ENCODE results near the gene TXNDC11. TPM values are rescaled to one million over a fixed set of nuclear protein-coding genes. Genes with fewer than 3 reads are reported as not detected.

TXNDC11 gene
- total and polyA plus RNA-seq, 9 of the 15 experiments (the other 6 are each of a cell fraction or from before 2014, with no cell fraction given), result 0.66 to 32.6 (median 26.2) TPM

DNA sequence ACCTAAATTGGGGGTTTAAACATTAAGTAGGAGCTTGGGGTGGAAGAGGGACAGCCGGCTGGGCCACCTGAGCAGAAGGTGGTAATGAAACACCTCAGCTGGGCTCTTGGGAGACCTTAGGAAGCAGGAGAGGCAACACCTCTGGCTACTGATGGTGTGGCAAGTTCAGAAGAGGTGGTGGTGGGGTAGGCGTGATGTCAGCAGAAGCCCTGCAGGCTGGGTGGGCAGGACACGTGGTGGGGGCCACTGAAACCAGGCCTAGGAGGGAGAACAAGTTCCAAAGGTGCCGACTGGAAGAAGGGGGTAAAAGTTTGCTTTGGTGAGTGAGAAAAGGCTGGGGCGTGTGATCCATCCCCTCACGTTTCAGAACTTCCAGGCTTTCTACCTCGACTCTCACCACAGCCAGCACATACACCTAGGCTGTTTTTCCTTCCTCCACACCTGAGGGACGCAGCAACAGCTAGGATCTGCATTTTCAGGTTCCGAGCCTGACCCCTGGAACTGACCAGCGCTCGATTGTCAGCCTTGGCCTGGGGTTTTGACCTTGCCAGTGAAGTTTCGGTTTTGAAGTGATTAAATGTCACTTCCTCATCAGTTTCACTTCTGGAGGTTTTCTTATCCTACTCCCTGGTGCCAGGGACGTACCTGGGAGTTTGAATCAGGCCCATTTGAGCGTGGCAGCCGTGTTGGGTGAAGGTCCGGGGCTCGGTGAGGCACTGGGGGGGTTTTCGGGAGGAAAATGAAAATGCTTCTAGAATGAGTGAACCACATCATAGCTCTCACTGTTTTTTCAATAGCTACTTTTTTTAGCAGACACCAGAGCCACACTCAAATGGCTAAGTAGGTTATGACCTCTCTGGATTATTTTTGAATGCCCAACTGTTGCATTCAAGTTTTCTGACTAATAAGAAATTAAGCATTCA, 64.4 kb downstream of the TXNDC11 start:
- no peaks in the 10 kb centered on the region for H3K27me3 ChIP-seq (ENCODE audit: control insufficient read depth in 2 of 2, insufficient read depth in 2 of 2, low read length in 2 of 2)
- H3K79me2 ChIP-seq (ENCODE audit: control insufficient read depth, insufficient read depth, low read length), result no peaks in the 10 kb centered on the region
- no TSS peak for BruUV-seq (replicated peaks)
- H3K4me3 ChIP-seq, result no peak overlapping the region
- no peak for FAIRE-seq
- no peak for DNase-seq (ENCODE audit: extremely low read depth in 1 of 4, low spot score in 3 of 4)
- WGBS (ENCODE audit: insufficient coverage, low coverage, missing lambda C conversion rate), result 81% methylated on average over 17 of the region's 18 CpGs
- H4K20me1 ChIP-seq (replicated peaks; ENCODE audit: control insufficient read depth, insufficient read depth, low read length), result peaks cover 9% of the 10 kb centered on the region
- ATAC-seq, result no peak
- H3K9me1 ChIP-seq (ENCODE audit: control insufficient read depth, insufficient read depth, low read length), result no peaks in the 10 kb centered on the region
- in situ Hi-C loops (cut with MboI) (no loop called here), intact Hi-C loops (cut with micrococcal nuclease) (loop anchor here (10.0 kb wide), 1 partner anchor 137 kb away; no protein-coding TSS in a partner anchor)
- H3K4me2 ChIP-seq (ENCODE audit: insufficient read depth, low read length), result no peak overlapping the region
- ChIA-PET POLR2A (interaction anchor here (0.6 to 2.6 kb wide), 7 partner anchors 9 to 231 kb away, joined by 3 to 9 read pairs (median 4); partner anchors contain the start of gene SNN), CTCF (ENCODE audit: low intra/inter-chr PET ratio) (no interaction called here)
- H3K4me1 ChIP-seq (replicated peaks in 1 of 2; ENCODE audit: control insufficient read depth in 2 of 2, insufficient read depth in 2 of 2, low read length in 2 of 2), result peaks cover 9 to 24% of the 10 kb centered on the region in 2 experiments; a peak in 3 of 5 replicates
- H3K9ac ChIP-seq (ENCODE audit: insufficient read depth in 1 of 2, low read depth in 2 of 2, low read length in 2 of 2), result no peak overlapping the region
- no peak overlapping the region for H2AFZ ChIP-seq (ENCODE audit: low read depth, low read length)
- no peak for TF ChIP-seq ZNF239 (CRISPR knock-in tag; IDR thresholded peaks at IDR 0.05)
- TF ChIP-seq RHOXF2B (CRISPR knock-in tag; conservative IDR thresholded peaks at IDR 0.05), result no peak
- 0 out of 2 replicates have a peak, but pooled peaks have one; percentile 15 for TF ChIP-seq SPI1 (IDR thresholded peaks at IDR 0.05; ENCODE audit: borderline replicate concordance, low read depth, low read length)
- peaks cover 60% of the 10 kb centered on the region for H3K36me3 ChIP-seq (ENCODE audit: control insufficient read depth, insufficient read depth, low read length)
- H3K9me3 ChIP-seq (replicated peaks; ENCODE audit: control insufficient read depth, insufficient read depth, low read depth, low read length), result no peaks in the 10 kb centered on the region
- H3K27ac ChIP-seq (ENCODE audit: extremely low read depth, low read depth, low read length), result no peak overlapping the region

- H2AFZ ChIP-seq (ENCODE audit: low read depth, low read length), result no peak overlapping the region
- H3K4me1 ChIP-seq (replicated peaks in 1 of 2; ENCODE audit: control insufficient read depth in 2 of 2, insufficient read depth in 2 of 2, low read length in 2 of 2), result peaks cover 9 to 31% of the 10 kb centered on the region in 2 experiments; a peak in 4 of 5 replicates
- no peaks in the 10 kb centered on the region for H3K79me2 ChIP-seq (ENCODE audit: control insufficient read depth, insufficient read depth, low read length)
- no peak overlapping the region for H3K9ac ChIP-seq (ENCODE audit: insufficient read depth in 1 of 2, low read depth in 2 of 2, low read length in 2 of 2)
- in situ Hi-C loops (cut with MboI) (no loop called here), intact Hi-C loops (cut with micrococcal nuclease) (loop anchor here (10.0 kb wide), 1 partner anchor 137 kb away; no protein-coding TSS in a partner anchor)
- no peak overlapping the region for H3K4me2 ChIP-seq (ENCODE audit: insufficient read depth, low read length)
- DNase-seq (ENCODE audit: extremely low read depth in 1 of 4, low spot score in 3 of 4) (no peak), ATAC-seq (no peak), FAIRE-seq (no peak)
- no peaks in the 10 kb centered on the region for H3K9me1 ChIP-seq (ENCODE audit: control insufficient read depth, insufficient read depth, low read length)
- ChIA-PET CTCF (ENCODE audit: low intra/inter-chr PET ratio) (no interaction called here), POLR2A (interaction anchor here (0.6 to 2.6 kb wide), 5 partner anchors 9 to 38 kb away, joined by 3 to 9 read pairs (median 4); partner anchors contain the start of gene SNN)
- BruUV-seq (replicated peaks), result no TSS peak
- H3K27ac ChIP-seq (ENCODE audit: extremely low read depth, low read depth, low read length), result no peak overlapping the region
- WGBS (ENCODE audit: insufficient coverage, low coverage, missing lambda C conversion rate), result 70% methylated on average over 9 of the region's 9 CpGs
- H3K4me3 ChIP-seq, result no peak overlapping the region
- peaks cover 9% of the 10 kb centered on the region for H4K20me1 ChIP-seq (replicated peaks; ENCODE audit: control insufficient read depth, insufficient read depth, low read length)
- TF ChIP-seq POLR2AphosphoS5 (IDR thresholded peaks at IDR 0.05; ENCODE audit: control insufficient read depth, insufficient read depth, low read depth, low read length) (peak; percentile 25; the same call in 1 of the 2 replicates), MTA3 (IDR thresholded peaks at IDR 0.05; ENCODE audit: borderline replicate concordance) (no peak)
- H3K36me3 ChIP-seq (ENCODE audit: control insufficient read depth, insufficient read depth, low read length), result peaks cover 53% of the 10 kb centered on the region; the same call in 2 of the 3 replicates
- H3K27me3 ChIP-seq (ENCODE audit: control insufficient read depth in 2 of 2, insufficient read depth in 2 of 2, low read length in 2 of 2), result no peaks in the 10 kb centered on the region
- H3K9me3 ChIP-seq (replicated peaks; ENCODE audit: control insufficient read depth, insufficient read depth, low read depth, low read length), result no peaks in the 10 kb centered on the region
These were observed 65.2 kb downstream of the TXNDC11 start for GRCh38 chr16:11677451-11677951.
